Activated CD4-positive, alpha-beta memory T cell treated with anti-CD3 and anti-CD28 coated beads for 36 hours (primary cell): ENCODE results near the gene RAB20. TPM values are rescaled to one million over a fixed set of nuclear protein-coding genes. Genes with fewer than 3 reads are reported as not detected.
"Not testable (repeated sequence)": the region's sequence is repeated elsewhere in the genome, so short reads cannot be mapped to it uniquely, and the experiment has no call there.

Experiments used
- CTCF ChIA-PET: fragments of 350-600 bp; sonication (Branson Sonifier 250); formaldehyde crosslinking; loops from one replicate; lab custom pipeline; 2021; ENCODE audit warnings: antibody characterized with exemption, inconsistent platforms; lab: Charles Lee
- POLR2A ChIA-PET: fragments of 350-600 bp; sonication (Branson Sonifier 250); formaldehyde crosslinking; loops from one replicate; lab custom pipeline; 2021; ENCODE audit warnings: antibody characterized with exemption; lab: Charles Lee
- DNase-seq: peaks from one replicate; pipeline ENCODE4 v3.0.0-alpha.2; 2020
- H3K27ac Mint-ChIP-seq: one replicate; pipeline ENCODE4 v1.8.0; 2021; ENCODE audit warnings: mixed read lengths
- H3K27me3 Mint-ChIP-seq: one replicate; pipeline ENCODE4 v1.8.0; 2021; ENCODE audit warnings: mixed read lengths
- H3K36me3 Mint-ChIP-seq: one replicate; pipeline ENCODE4 v1.8.0; 2021; ENCODE audit warnings: mixed read lengths
- H3K4me1 Mint-ChIP-seq: one replicate; pipeline ENCODE4 v1.8.0; 2021; ENCODE audit warnings: low read depth, mixed read lengths
- H3K4me3 Mint-ChIP-seq: one replicate; pipeline ENCODE4 v1.8.0; 2021; ENCODE audit warnings: mild to moderate bottlenecking, mixed read lengths
- H3K9me3 Mint-ChIP-seq: one replicate; pipeline ENCODE4 v1.8.0; 2021; ENCODE audit warnings: mixed read lengths
- intact Hi-C: fragments of 100-400 bp; cut with micrococcal nuclease; formaldehyde crosslinking; loops from one replicate; pipeline ENCODE4 v1.15.1; 2023
- total RNA-seq, 2 experiments: library from RNA; stranded (reverse); gene quantifications; one replicate each; pipeline ENCODE4 v1.2.3, GENCODE V29; 2021

The RAB20 gene
- total RNA-seq, 2 experiments from 2014 or later: 1.4 to 2.1 TPM

- CTCF ChIA-PET: interaction anchor here (1.0 kb wide), 1 partner anchor 117 kb away, joined by 3 read pairs; no protein-coding TSS in a partner anchor
- H3K9me3 Mint-ChIP-seq: no peaks in the 10 kb centered on the region
These were observed 11.2 kb upstream of the RAB20 start for GRCh38 chr13:110572778-110573118.

GRCh38 chr13:110571896-110572777 is 10.6 kb upstream of the RAB20 start:
- Mint-ChIP-seq H3K4me3 (no peak overlapping the region), H3K36me3 (no peaks in the 10 kb centered on the region), H3K27ac (no peak overlapping the region), H3K27me3 (peaks cover 25% of the 10 kb centered on the region), H3K9me3 (no peaks in the 10 kb centered on the region), H3K4me1 (peaks cover 12% of the 10 kb centered on the region)
- intact Hi-C loops: no loop called here
- POLR2A ChIA-PET: no interaction called here
- DNase-seq: no peak
- CTCF ChIA-PET: interaction anchor here (1.0 kb wide), 1 partner anchor 116 kb away, joined by 3 read pairs; no protein-coding TSS in a partner anchor

More at GRCh38 chr13:110572778-110573118, 11.2 kb upstream of the RAB20 start:
- no peak overlapping the region for H3K27ac Mint-ChIP-seq
- peaks cover 25% of the 10 kb centered on the region for H3K27me3 Mint-ChIP-seq
- POLR2A ChIA-PET: no interaction called here
- H3K4me3 Mint-ChIP-seq: no peak overlapping the region
- peaks cover 12% of the 10 kb centered on the region for H3K4me1 Mint-ChIP-seq
- no peaks in the 10 kb centered on the region for H3K36me3 Mint-ChIP-seq
- intact Hi-C loops: no loop called here
- DNase-seq: no peak

GRCh38 chr13:110570886-110571285 is 9.4 kb upstream of the RAB20 start:
- Mint-ChIP-seq H3K9me3 (no peaks in the 10 kb centered on the region), H3K4me1 (peaks cover 9% of the 10 kb centered on the region), H3K27ac (no peak overlapping the region), H3K27me3 (peaks cover 22% of the 10 kb centered on the region), H3K4me3 (no peak overlapping the region), H3K36me3 (no peaks in the 10 kb centered on the region)
- intact Hi-C loops: no loop called here
- ChIA-PET POLR2A (no interaction called here), CTCF (no interaction called here)
- no peak for DNase-seq

GRCh38 chr13:110569962-110570361 is 8.4 kb upstream of the RAB20 start:
- H3K4me1 Mint-ChIP-seq, DNase-seq, H3K27ac Mint-ChIP-seq, intact Hi-C loops, POLR2A ChIA-PET, H3K36me3 Mint-ChIP-seq, H3K4me3 Mint-ChIP-seq, CTCF ChIA-PET, H3K9me3 Mint-ChIP-seq: not testable (repeated sequence)
- H3K27me3 Mint-ChIP-seq: peaks cover 12% of the 10 kb centered on the region

GRCh38 chr13:110568612-110569011 is 7.1 kb upstream of the RAB20 start:
- no peak for DNase-seq
- Mint-ChIP-seq H3K27ac (no peak overlapping the region), H3K4me3 (no peak overlapping the region), H3K9me3 (no peaks in the 10 kb centered on the region), H3K4me1 (no peaks in the 10 kb centered on the region), H3K36me3 (no peaks in the 10 kb centered on the region), H3K27me3 (peaks cover 5% of the 10 kb centered on the region)
- intact Hi-C loops: no loop called here
- ChIA-PET CTCF (interaction anchor here (1.2 kb wide), 1 partner anchor 113 kb away, joined by 3 read pairs; no protein-coding TSS in a partner anchor), POLR2A (no interaction called here)

GRCh38 chr13:110566171-110566570 is 4.6 kb upstream of the RAB20 start:
- intact Hi-C loops: no loop called here
- no peaks in the 10 kb centered on the region for H3K36me3 Mint-ChIP-seq
- no peaks in the 10 kb centered on the region for H3K9me3 Mint-ChIP-seq
- no peak overlapping the region for H3K4me3 Mint-ChIP-seq
- H3K27me3 Mint-ChIP-seq: peaks cover 2% of the 10 kb centered on the region
- CTCF ChIA-PET: no interaction called here
- POLR2A ChIA-PET: no interaction called here
- peaks cover 10% of the 10 kb centered on the region for H3K4me1 Mint-ChIP-seq
- no peak for DNase-seq
- no peak overlapping the region for H3K27ac Mint-ChIP-seq

- Mint-ChIP-seq H3K36me3 (no peaks in the 10 kb centered on the region), H3K27me3 (peaks cover 6% of the 10 kb centered on the region), H3K9me3 (no peaks in the 10 kb centered on the region), H3K4me3 (no peak overlapping the region), H3K4me1 (peaks cover 16% of the 10 kb centered on the region), H3K27ac (no peak overlapping the region)
- CTCF ChIA-PET: no interaction called here
- intact Hi-C loops: no loop called here
- no peak for DNase-seq
- POLR2A ChIA-PET: no interaction called here
These were observed 3.8 kb upstream of the RAB20 start for GRCh38 chr13:110565296-110565695.

GRCh38 chr13:110564472-110564985 is 3.0 kb upstream of the RAB20 start:
- H3K27me3 Mint-ChIP-seq: peaks cover 4% of the 10 kb centered on the region
- no peak overlapping the region for H3K27ac Mint-ChIP-seq
- no peak for DNase-seq
- peaks cover 18% of the 10 kb centered on the region for H3K4me1 Mint-ChIP-seq
- ChIA-PET POLR2A (no interaction called here), CTCF (interaction anchor here (1.0 kb wide), 1 partner anchor 49 kb away, joined by 3 read pairs; no protein-coding TSS in a partner anchor)
- no peak overlapping the region for H3K4me3 Mint-ChIP-seq
- no peaks in the 10 kb centered on the region for H3K36me3 Mint-ChIP-seq
- intact Hi-C loops: loop anchor here (5.0 kb wide), 2 partner anchors 53 to 107 kb away; partner anchors contain the start of gene NAXD
- no peaks in the 10 kb centered on the region for H3K9me3 Mint-ChIP-seq

GRCh38 chr13:110563463-110563774 is 1.9 kb upstream of the RAB20 start:
- intact Hi-C loops: loop anchor here (5.0 kb wide), 2 partner anchors 54 to 106 kb away; partner anchors contain the start of gene NAXD
- Mint-ChIP-seq H3K27me3 (peaks cover 4% of the 10 kb centered on the region), H3K36me3 (no peaks in the 10 kb centered on the region), H3K27ac (no peak overlapping the region), H3K4me3 (no peak overlapping the region), H3K4me1 (peaks cover 18% of the 10 kb centered on the region), H3K9me3 (no peaks in the 10 kb centered on the region)
- POLR2A ChIA-PET: no interaction called here
- CTCF ChIA-PET: no interaction called here
- DNase-seq: no peak

- ChIA-PET POLR2A (no interaction called here), CTCF (interaction anchor here (1.2 kb wide), 1 partner anchor 107 kb away, joined by 5 read pairs; no protein-coding TSS in a partner anchor)
- no peaks in the 10 kb centered on the region for H3K36me3 Mint-ChIP-seq
- H3K4me3 Mint-ChIP-seq: peak overlapping the region; percentile 86
- DNase-seq: no peak
- H3K27me3 Mint-ChIP-seq: peaks cover 4% of the 10 kb centered on the region
- intact Hi-C loops: loop anchor here (5.0 kb wide), 2 partner anchors 54 to 106 kb away; partner anchors contain the start of gene NAXD
- H3K27ac Mint-ChIP-seq: no peak overlapping the region
- no peaks in the 10 kb centered on the region for H3K9me3 Mint-ChIP-seq
- H3K4me1 Mint-ChIP-seq: peaks cover 18% of the 10 kb centered on the region
These were observed 1.4 kb upstream of the RAB20 start for GRCh38 chr13:110562696-110563462.

- ChIA-PET POLR2A (no interaction called here), CTCF (interaction anchor here (0.7 to 1.2 kb wide), 2 partner anchors 16 to 106 kb away, joined by 3 to 5 read pairs; no protein-coding TSS in a partner anchor)
- H3K4me1 Mint-ChIP-seq: peaks cover 18% of the 10 kb centered on the region
- no peaks in the 10 kb centered on the region for H3K36me3 Mint-ChIP-seq
- peak overlapping the region; percentile 50 for H3K27ac Mint-ChIP-seq
- peaks cover 4% of the 10 kb centered on the region for H3K27me3 Mint-ChIP-seq
- intact Hi-C loops: loop anchor here (5.0 kb wide), 2 partner anchors 55 to 105 kb away; partner anchors contain the start of gene NAXD
- no peaks in the 10 kb centered on the region for H3K9me3 Mint-ChIP-seq
- H3K4me3 Mint-ChIP-seq: peak overlapping the region; percentile 86
- DNase-seq: peak; percentile 36
These were observed 595 bp upstream of the RAB20 start for GRCh38 chr13:110562036-110562597.
